ENCODE results near the gene HS3ST6.
A peak's percentile ranks its signal among the peaks of the same experiment; 100 is the strongest.

Gene HS3ST6

DNA sequence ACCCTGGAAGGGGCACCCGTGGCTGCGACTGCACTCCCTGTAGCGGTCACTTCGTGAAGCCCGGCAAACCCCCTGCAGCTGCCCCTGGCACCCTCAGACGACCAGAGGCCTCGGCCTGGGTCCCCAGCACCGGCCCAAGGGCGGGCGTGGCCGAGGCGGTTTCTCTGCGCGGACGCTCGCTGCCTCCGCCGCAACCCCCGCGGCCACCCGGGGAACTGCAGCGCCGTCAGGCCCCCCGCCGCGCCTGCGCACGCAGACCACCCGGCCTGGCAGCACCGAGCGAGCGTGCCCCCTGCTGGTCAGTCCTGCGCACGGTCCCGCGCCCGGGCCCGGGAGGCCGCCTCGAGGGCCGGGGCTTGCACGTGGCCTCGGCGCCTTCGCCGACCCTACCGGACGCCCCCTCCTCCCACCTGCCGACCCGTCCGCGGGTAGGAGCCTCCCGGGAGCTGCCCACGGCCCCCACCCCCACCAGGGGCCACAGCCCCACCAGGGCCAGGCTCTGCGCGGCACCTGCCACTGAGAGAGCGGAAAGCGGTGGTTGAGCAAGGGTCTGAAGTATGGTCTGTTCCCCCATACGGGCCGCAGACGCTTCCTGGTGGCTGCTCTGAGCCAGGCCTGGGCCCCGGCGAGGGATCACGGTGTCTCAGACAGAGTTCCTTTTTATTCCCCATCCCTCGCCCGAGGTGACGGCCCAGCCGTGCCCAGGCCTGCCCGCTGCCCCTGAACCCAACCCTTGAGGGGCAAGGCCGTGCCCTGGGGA, 11.5 kb upstream of the HS3ST6 start:
- no peak for DNase-seq (ENCODE audit: low read depth)
- TF ChIP-seq, protein P1, sequence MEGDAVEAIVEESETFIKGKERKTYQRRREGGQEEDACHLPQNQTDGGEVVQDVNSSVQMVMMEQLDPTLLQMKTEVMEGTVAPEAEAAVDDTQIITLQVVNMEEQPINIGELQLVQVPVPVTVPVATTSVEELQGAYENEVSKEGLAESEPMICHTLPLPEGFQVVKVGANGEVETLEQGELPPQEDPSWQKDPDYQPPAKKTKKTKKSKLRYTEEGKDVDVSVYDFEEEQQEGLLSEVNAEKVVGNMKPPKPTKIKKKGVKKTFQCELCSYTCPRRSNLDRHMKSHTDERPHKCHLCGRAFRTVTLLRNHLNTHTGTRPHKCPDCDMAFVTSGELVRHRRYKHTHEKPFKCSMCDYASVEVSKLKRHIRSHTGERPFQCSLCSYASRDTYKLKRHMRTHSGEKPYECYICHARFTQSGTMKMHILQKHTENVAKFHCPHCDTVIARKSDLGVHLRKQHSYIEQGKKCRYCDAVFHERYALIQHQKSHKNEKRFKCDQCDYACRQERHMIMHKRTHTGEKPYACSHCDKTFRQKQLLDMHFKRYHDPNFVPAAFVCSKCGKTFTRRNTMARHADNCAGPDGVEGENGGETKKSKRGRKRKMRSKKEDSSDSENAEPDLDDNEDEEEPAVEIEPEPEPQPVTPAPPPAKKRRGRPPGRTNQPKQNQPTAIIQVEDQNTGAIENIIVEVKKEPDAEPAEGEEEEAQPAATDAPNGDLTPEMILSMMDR (IDR thresholded peaks at IDR 0.05; ENCODE audit: control insufficient read depth, extremely low read depth, insufficient read depth) = peak; percentile 99
- H3K4me3 ChIP-seq (ENCODE audit: low read depth, low read length) = peak overlapping the region; percentile 17

DNA sequence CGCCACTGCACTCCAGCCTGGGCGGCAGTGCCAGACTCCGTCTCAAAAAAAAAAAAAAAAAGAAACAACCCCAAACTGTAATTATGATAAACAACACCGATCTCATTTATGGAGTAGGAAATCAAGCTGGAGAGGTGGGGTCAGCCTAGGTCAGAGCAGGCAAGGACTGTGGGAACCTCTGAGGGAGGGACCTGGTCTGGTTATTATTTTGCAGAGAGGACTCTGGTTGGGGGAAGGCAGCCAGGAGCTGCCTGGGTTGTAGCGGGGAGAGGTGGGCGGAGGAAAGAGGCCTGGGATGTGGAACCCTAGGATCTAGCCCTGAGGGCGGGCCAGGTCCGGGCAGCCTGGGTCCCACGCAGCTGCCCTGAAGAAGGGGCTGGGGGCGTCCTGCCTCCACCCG, 10.9 kb upstream of the HS3ST6 start:
- TF ChIP-seq, protein P1 (IDR thresholded peaks at IDR 0.05; ENCODE audit: control insufficient read depth, extremely low read depth, insufficient read depth) = no peak
- peak overlapping the region; percentile 17 for H3K4me3 ChIP-seq (ENCODE audit: low read depth, low read length)
- DNase-seq (ENCODE audit: low read depth) = no peak

DNA sequence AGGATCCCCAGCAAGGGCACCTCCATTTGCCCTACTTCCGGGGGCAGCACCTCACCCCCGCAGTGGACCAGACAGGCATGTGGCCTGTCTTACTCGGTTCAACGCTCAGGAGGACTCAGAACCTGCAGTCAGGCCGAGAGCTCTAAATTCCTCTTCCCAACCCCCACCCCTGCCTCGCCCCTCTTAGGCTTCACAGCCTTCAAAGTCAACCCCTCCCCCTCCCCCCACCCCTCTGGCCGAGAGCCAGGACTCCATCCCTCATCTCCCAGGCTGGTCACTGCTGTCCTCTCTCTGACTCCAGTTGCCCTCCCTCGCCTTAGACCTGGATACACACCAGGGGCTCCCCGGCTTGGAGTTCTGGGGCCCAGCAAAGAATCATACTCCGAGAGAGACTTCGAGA, 8.1 kb upstream of the HS3ST6 start:
- DNase-seq (ENCODE audit: low read depth) = no peak
- no peak overlapping the region for H3K4me3 ChIP-seq (ENCODE audit: low read depth, low read length)
- TF ChIP-seq, protein P1 (IDR thresholded peaks at IDR 0.05; ENCODE audit: control insufficient read depth, extremely low read depth, insufficient read depth) = no peak

DNA sequence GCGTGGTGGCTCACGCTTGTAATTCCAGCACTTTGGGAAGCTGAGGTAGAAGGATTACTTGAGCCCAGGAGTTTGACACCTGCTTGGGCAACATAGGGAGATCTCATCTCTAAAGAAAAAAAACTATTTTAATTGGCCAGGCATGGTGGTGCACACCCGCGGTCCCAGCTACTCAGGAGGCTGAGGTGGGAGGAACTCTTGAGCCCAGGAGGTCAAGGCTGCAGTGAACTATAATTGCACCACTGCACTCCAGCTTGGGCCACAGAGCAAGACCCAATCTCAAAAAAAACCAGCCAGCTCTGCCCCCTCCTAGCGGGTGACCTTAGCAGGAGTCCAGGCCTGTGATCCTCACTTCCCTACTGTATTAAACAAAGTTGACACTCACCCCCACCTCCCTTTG, 5.9 kb upstream of the HS3ST6 start:
- TF ChIP-seq, protein P1 (IDR thresholded peaks at IDR 0.05; ENCODE audit: control insufficient read depth, extremely low read depth, insufficient read depth) = no peak
- no peak for DNase-seq (ENCODE audit: low read depth)
- H3K4me3 ChIP-seq (ENCODE audit: low read depth, low read length) = no peak overlapping the region

DNA sequence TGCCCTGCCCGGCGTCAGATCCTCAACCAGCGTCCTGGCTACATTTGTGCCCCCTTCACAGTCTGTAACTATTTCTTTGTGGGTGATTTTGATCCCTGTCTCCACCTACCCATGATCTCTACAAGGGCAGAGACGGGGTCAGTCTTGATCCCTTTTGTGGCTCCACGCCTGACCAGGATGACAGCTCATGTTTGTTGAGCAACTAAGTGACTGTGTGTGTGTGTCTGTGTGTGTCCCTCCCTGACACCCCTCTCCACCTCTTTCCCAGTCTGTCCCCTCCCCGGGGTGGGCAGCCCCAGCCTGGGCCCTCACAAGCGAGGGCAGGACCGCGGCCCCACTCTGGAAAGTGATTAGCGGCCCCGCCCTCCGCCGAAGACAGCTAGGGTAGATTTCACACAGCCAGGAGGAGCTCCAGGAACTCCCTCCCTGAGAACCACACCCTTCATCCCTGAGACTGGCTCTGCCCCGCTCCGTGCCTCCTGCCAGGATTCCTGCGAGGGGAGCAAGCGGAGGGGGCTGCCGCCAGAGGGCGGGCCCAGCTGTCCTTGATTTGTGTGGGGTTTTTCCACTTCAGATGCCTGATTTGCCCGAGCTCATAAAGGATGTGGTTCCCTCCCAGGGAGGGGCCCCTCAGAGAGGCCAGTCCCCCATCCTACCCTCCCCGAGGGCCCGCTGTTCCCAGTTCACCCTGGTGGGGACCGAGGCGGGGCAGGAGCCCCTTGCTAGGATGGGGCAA, 5.3 kb upstream of the HS3ST6 start:
- no peak for DNase-seq (ENCODE audit: low read depth)
- no peak overlapping the region for H3K4me3 ChIP-seq (ENCODE audit: low read depth, low read length)
- TF ChIP-seq, protein P1 (IDR thresholded peaks at IDR 0.05; ENCODE audit: control insufficient read depth, extremely low read depth, insufficient read depth) = no peak

DNA sequence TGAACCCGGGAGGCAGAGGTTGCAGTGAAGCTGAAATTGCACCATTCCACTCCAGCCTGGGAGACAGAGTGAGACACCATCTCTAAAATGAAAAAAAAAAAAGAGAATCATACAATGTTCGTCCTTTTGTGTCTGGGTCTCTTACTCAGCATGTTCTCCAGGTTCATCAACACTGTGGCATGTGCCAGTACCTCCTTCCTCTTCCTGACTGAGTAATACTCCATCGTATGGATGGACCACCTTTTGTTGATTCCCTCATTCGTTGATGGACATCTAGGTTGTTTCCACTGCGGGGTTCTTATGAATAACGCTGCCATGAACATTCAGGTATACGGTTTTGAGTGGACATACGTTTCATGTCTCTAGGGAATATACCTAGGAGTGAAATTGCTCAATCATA, 4.1 kb upstream of the HS3ST6 start:
- TF ChIP-seq, protein P1 (IDR thresholded peaks at IDR 0.05; ENCODE audit: control insufficient read depth, extremely low read depth, insufficient read depth) = no peak
- no peak overlapping the region for H3K4me3 ChIP-seq (ENCODE audit: low read depth, low read length)
- DNase-seq (ENCODE audit: low read depth) = no peak
